IMR-90 (cell line): Measurements from ENCODE around the gene TRIAP1. TPM values are rescaled to one million over a fixed set of nuclear protein-coding genes. Genes with fewer than 3 reads are reported as not detected.

Source experiments
- ATAC-seq: fragments of 200-7000 bp; cut with Tn5 transposase; 2 replicates; pipeline ENCODE4 v1.9.1; 2020; ENCODE audit warnings: low read depth, mild to moderate bottlenecking, moderate library complexity
- BruUV-seq: library from RNA; stranded (reverse); fragments of 400-500 nt; replicated peaks from 2 replicates; lab custom pipeline; 2021; lab: Mats Ljungman, UMichigan
- CTCF ChIA-PET: fragments of 300-600 bp; formaldehyde crosslinking; extraction: SDS; loops from one replicate; lab custom pipeline; 2021; ENCODE audit warnings: antibody characterized with exemption; lab: Yijun Ruan, JAX
- POLR2A ChIA-PET: fragments of 300-600 bp; sonication (Branson Sonifier 250); formaldehyde crosslinking; loops from one replicate; lab custom pipeline; 2022; ENCODE audit warnings: antibody characterized with exemption; ENCODE audit not compliant: unreplicated experiment; lab: Charles Lee
- DNase-seq: peaks from one replicate; pipeline ENCODE4 v3.0.0; 2013
- H2AFZ ChIP-seq: replicated peaks from 2 replicates; pipeline ENCODE3; 2013; ENCODE audit warnings: low read length, mild to moderate bottlenecking; ENCODE audit not compliant: poor library complexity
- H2AK5ac ChIP-seq: 2 replicates; pipeline ENCODE4 v1.6.1; 2013; ENCODE audit warnings: low read depth, low read length, inconsistent platforms
- H2AK9ac ChIP-seq: replicated peaks from 2 replicates; pipeline ENCODE3; 2013; ENCODE audit warnings: mild to moderate bottlenecking, low read depth, low read length, moderate library complexity; ENCODE audit not compliant: poor library complexity
- H2BK120ac ChIP-seq: 2 replicates; pipeline ENCODE4 v1.6.1; 2013; ENCODE audit warnings: low read depth, low read length, inconsistent platforms
- H2BK15ac ChIP-seq: 3 replicates; pipeline ENCODE4 v1.6.1; 2013; ENCODE audit warnings: low read depth, low read length, inconsistent platforms
- H2BK20ac ChIP-seq: 2 replicates; pipeline ENCODE4 v1.6.1; 2013; ENCODE audit warnings: low read depth, mild to moderate bottlenecking, inconsistent platforms, low read length, moderate library complexity
- H2BK5ac ChIP-seq: 2 replicates; pipeline ENCODE4 v1.6.1; 2013; ENCODE audit warnings: mild to moderate bottlenecking, low read depth, low read length, inconsistent platforms; ENCODE audit not compliant: poor library complexity, severe bottlenecking
- H3K14ac ChIP-seq: replicated peaks from 2 replicates; pipeline ENCODE4 v1.6.1; 2013; ENCODE audit warnings: low read depth, low read length, inconsistent platforms
- H3K18ac ChIP-seq: 2 replicates; pipeline ENCODE4 v1.6.1; 2013; ENCODE audit warnings: low read depth, low read length, control low read depth
- H3K23ac ChIP-seq: 2 replicates; pipeline ENCODE4 v1.6.1; 2013; ENCODE audit warnings: low read depth, low read length, inconsistent platforms
- H3K27ac ChIP-seq: 2 replicates; pipeline ENCODE4 v1.5.1; 2013; ENCODE audit warnings: mild to moderate bottlenecking, control low read depth, low read length; ENCODE audit not compliant: insufficient read depth
- H3K27me3 ChIP-seq: 2 replicates; pipeline ENCODE4 v1.6.1; 2013; ENCODE audit warnings: low read length; ENCODE audit not compliant: control insufficient read depth, insufficient read depth
- H3K36me3 ChIP-seq: 2 replicates; pipeline ENCODE4 v1.6.1; 2013; ENCODE audit warnings: low read length, mixed read lengths; ENCODE audit not compliant: control insufficient read depth, insufficient read depth
- H3K4ac ChIP-seq: 2 replicates; pipeline ENCODE4 v1.6.1; 2013; ENCODE audit warnings: low read depth, low read length, inconsistent platforms
- H3K4me1 ChIP-seq: 2 replicates; pipeline ENCODE4 v1.6.1; 2013; ENCODE audit warnings: low read length, mixed read lengths; ENCODE audit not compliant: control insufficient read depth, insufficient read depth
- H3K4me2 ChIP-seq: 2 replicates; pipeline ENCODE4 v1.6.1; 2013; ENCODE audit warnings: low read depth, mild to moderate bottlenecking, control low read depth, low read length, moderate library complexity
- H3K4me3 ChIP-seq: 2 replicates; pipeline ENCODE4 v1.5.1; 2013; ENCODE audit warnings: low read depth, mild to moderate bottlenecking, control low read depth, low read length, moderate library complexity; ENCODE audit not compliant: insufficient read depth
- H3K56ac ChIP-seq: 2 replicates; pipeline ENCODE4 v1.6.1; 2013; ENCODE audit warnings: low read length, inconsistent platforms; ENCODE audit not compliant: insufficient read depth; ENCODE audit errors: extremely low read depth
- H3K79me1 ChIP-seq, 2 experiments: 2 replicates each; pipeline ENCODE4 v1.6.1; 2013; ENCODE audit warnings: low read length in 2 of 2, inconsistent platforms in 1 of 2, low read depth in 1 of 2
- H3K9ac ChIP-seq: 2 replicates; pipeline ENCODE4 v1.6.1; 2013; ENCODE audit warnings: low read depth, low read length, control low read depth
- H3K9me1 ChIP-seq: 2 replicates; pipeline ENCODE4 v1.6.1; 2013; ENCODE audit warnings: low read length, inconsistent platforms; ENCODE audit not compliant: insufficient read depth
- H3K9me3 ChIP-seq: 2 replicates; pipeline ENCODE4 v1.6.1; 2013; ENCODE audit warnings: low read length; ENCODE audit not compliant: control insufficient read depth, insufficient read depth
- H4K20me1 ChIP-seq: 2 replicates; pipeline ENCODE4 v1.6.1; 2013; ENCODE audit warnings: low read length, inconsistent platforms; ENCODE audit not compliant: insufficient read depth
- H4K5ac ChIP-seq: 2 replicates; pipeline ENCODE4 v1.6.1; 2013; ENCODE audit warnings: mild to moderate bottlenecking, low read depth, low read length, control low read depth
- H4K8ac ChIP-seq, 2 experiments: 2 replicates each; pipeline ENCODE4 v1.6.1; 2013; ENCODE audit warnings: low read depth in 2 of 2, low read length in 2 of 2, control low read depth in 1 of 2, inconsistent platforms in 1 of 2
- H4K91ac ChIP-seq: 2 replicates; pipeline ENCODE4 v1.6.1; 2013; ENCODE audit warnings: low read depth, low read length, inconsistent platforms; ENCODE audit not compliant: insufficient read depth
- BHLHE40 ChIP-seq: fragments of 150-350 bp; IDR thresholded peaks from 2 replicates; pipeline ENCODE4 v1.6.1; 2016; ENCODE audit warnings: mild to moderate bottlenecking, low read depth, low read length
- CHD1 ChIP-seq: IDR thresholded peaks from 2 replicates; pipeline ENCODE4 v1.6.1; 2012; ENCODE audit warnings: low read depth, low read length, improper control_type of control experiment
- CTCF ChIP-seq: conservative IDR thresholded peaks from 2 replicates; pipeline ENCODE4 v1.5.1; 2012; ENCODE audit warnings: mild to moderate bottlenecking, low read depth, low read length, improper control_type of control experiment
- ELK1 ChIP-seq: fragments of 150-350 bp; IDR thresholded peaks from 2 replicates; pipeline ENCODE4 v1.6.1; 2016; ENCODE audit warnings: low read depth, mild to moderate bottlenecking, low read length, moderate library complexity, borderline replicate concordance
- MAFK ChIP-seq: IDR thresholded peaks from 2 replicates; pipeline ENCODE4 v1.6.1; 2012; ENCODE audit warnings: low read depth, low read length, improper control_type of control experiment
- MAZ ChIP-seq: IDR thresholded peaks from 2 replicates; pipeline ENCODE4 v1.6.1; 2012; ENCODE audit warnings: low read depth, mild to moderate bottlenecking, low read length, improper control_type of control experiment, moderate library complexity, borderline replicate concordance
- MXI1 ChIP-seq: IDR thresholded peaks from 2 replicates; pipeline ENCODE4 v1.6.1; 2012; ENCODE audit warnings: low read depth, mild to moderate bottlenecking, low read length, moderate library complexity, borderline replicate concordance
- NFE2L2 ChIP-seq: fragments of 150-350 bp; IDR thresholded peaks from 2 replicates; pipeline ENCODE4 v1.6.1; 2016; ENCODE audit warnings: low read depth, mild to moderate bottlenecking, low read length
- POLR2A ChIP-seq: IDR thresholded peaks from 2 replicates; pipeline ENCODE4 v1.6.1; 2012; ENCODE audit warnings: mild to moderate bottlenecking, low read depth, low read length
- RAD21 ChIP-seq: IDR thresholded peaks from 2 replicates; pipeline ENCODE4 v1.6.1; 2012; ENCODE audit warnings: low read length, improper control_type of control experiment
- RFX5 ChIP-seq: IDR thresholded peaks from 2 replicates; pipeline ENCODE4 v1.8.0; 2012; ENCODE audit warnings: low read depth, mild to moderate bottlenecking, low read length, moderate library complexity
- SMC3 ChIP-seq: fragments of 150-350 bp; IDR thresholded peaks from 2 replicates; pipeline ENCODE4 v1.6.1; 2016; ENCODE audit warnings: low read depth, mild to moderate bottlenecking, antibody characterized with exemption, low read length, moderate library complexity
- USF2 ChIP-seq: fragments of 150-350 bp; IDR thresholded peaks from 2 replicates; pipeline ENCODE4 v1.6.1; 2017; ENCODE audit warnings: mild to moderate bottlenecking, antibody characterized with exemption, low read length, low read depth
- WGBS, 2 experiments: methylation state at CpG; one replicate each; pipeline versions ENCODE4 v1.1.5 to v1.1.7; 2013; ENCODE audit warnings: missing lambda C conversion rate in 2 of 2; ENCODE audit not compliant: insufficient read length in 1 of 2; ENCODE audit errors: extremely low coverage in 2 of 2; 5-methylcytosine and 5-hydroxymethylcytosine counted together
- dilution Hi-C: fragments of 300-500 bp; cut with HindIII; formaldehyde crosslinking; loops from one replicate; pipeline ENCODE4 v1.14.3; 2018; ENCODE audit warnings: low sequenced_read_pairs; ENCODE audit not compliant: unreplicated experiment
- in situ Hi-C: fragments of 300-500 bp; cut with MboI; formaldehyde crosslinking; loops from 3 replicates; pipeline ENCODE4 v1.14.3; 2019; ENCODE audit warnings: low sequenced_read_pairs, inconsistent platforms, mixed read lengths
- intact Hi-C: fragments of 100-400 bp; cut with micrococcal nuclease; formaldehyde crosslinking; loops from 2 replicates; pipeline ENCODE4 v1.10.0; 2022
- polyA plus RNA-seq, 3 experiments: library from polyadenylated mRNA; depleted of rRNA; stranded (reverse); fragments of >200 nt; gene quantifications; 2 replicates each; pipeline ENCODE4 v1.2.3, GENCODE V29; 2012; ENCODE audit warnings: low replicate concordance in 1 of 3
- total RNA-seq: library from RNA; depleted of rRNA; stranded (reverse); fragments of >200 nt; gene quantifications from 2 replicates; pipeline ENCODE4 v1.2.3, GENCODE V29; 2012

The TRIAP1 gene
- total and polyA plus RNA-seq, 2 of the 4 experiments (the other 2 are of a cell fraction), result 19.2 to 32.3 TPM

DNA sequence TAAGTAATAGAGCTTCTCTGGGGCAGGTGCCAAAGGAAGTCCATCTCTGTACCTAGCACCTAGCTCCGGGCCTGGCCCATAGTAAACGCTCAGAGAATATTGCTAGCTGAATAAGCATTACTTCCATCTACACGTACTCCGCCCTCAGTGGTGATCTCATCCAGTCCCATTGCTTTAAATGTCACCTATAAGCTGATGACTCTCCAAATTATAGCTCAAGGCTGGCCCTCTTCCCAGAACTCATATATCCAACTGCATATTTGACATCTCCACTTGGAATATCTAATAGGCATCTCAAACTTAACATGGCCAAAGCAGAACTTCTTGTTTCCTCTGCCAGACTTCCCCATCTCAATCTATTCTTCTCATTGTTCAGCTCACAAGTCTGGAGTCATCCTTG is 42.8 kb upstream of the TRIAP1 start:
- Histone ChIP-seq H3K9ac (no peak overlapping the region), H3K56ac (no peak overlapping the region), H2BK120ac (no peak overlapping the region), H2BK20ac (no peak overlapping the region), H3K9me1 (peaks cover 6% of the 10 kb centered on the region), H3K23ac (no peak overlapping the region), H3K14ac (no peak overlapping the region), H3K9me3 (no peaks in the 10 kb centered on the region), H3K79me1 (peaks cover 8 to 25% of the 10 kb centered on the region in 2 experiments), H2BK5ac (no peak overlapping the region), H3K4ac (no peak overlapping the region), H3K18ac (no peak overlapping the region), H3K27ac (no peak overlapping the region), H3K27me3 (no peaks in the 10 kb centered on the region), H4K20me1 (no peaks in the 10 kb centered on the region), H3K4me2 (no peak overlapping the region), H3K36me3 (peaks cover 6% of the 10 kb centered on the region), H2AK5ac (no peak overlapping the region), H3K4me1 (no peaks in the 10 kb centered on the region), H2BK15ac (no peak overlapping the region), H3K4me3 (no peak overlapping the region), H2AK9ac (peak overlapping the region; percentile 51), H4K5ac (no peak overlapping the region), H4K8ac (no peak overlapping the region), H4K91ac (no peak overlapping the region), H2AFZ (no peak overlapping the region)
- dilution Hi-C loops, result no loop called here
- BruUV-seq, result no TSS peak
- ChIA-PET CTCF (interaction anchor here (0.6 kb wide), 1 partner anchor 186 kb away, joined by 6 read pairs; no protein-coding TSS in a partner anchor), POLR2A (no interaction called here)
- WGBS, 2 experiments, result 81% methylated on average over 4 of the region's 4 CpGs; no CpG with 5 or more reads in 1 of the 2 experiments
- TF ChIP-seq RFX5 (no peak), CTCF (no peak), MAFK (no peak), BHLHE40 (no peak), POLR2A (no peak), CHD1 (no peak), NFE2L2 (no peak), MAZ (no peak), MXI1 (no peak), RAD21 (no peak), USF2 (no peak), SMC3 (no peak), ELK1 (no peak)
- intact Hi-C loops, result no loop called here
- DNase-seq (peak; percentile 49), ATAC-seq (peak; percentile 40; the same call in 1 of the 2 replicates)
- in situ Hi-C loops, result no loop called here
